Stimulated activated CD8-positive, alpha-beta memory T cell treated with anti-CD3 and anti-CD28 coated beads, Interleukin-4, amount 100 ng/mL, for 1 hour (primary cell): Measurements from ENCODE around the gene SLC25A12.

Experiments
- DNase-seq, 2 donors: peaks; one replicate each; pipeline ENCODE4 v3.0.0-alpha.2; 2020; ENCODE audit warnings: low read depth in 2 of 2, low spot score in 1 of 2

SLC25A12 gene

GRCh38 chr2:171889808-171890207 is 4.2 kb downstream of the SLC25A12 start:
- no peak for DNase-seq

GRCh38 chr2:171889333-171889732 is 4.7 kb downstream of the SLC25A12 start:
- DNase-seq, result no peak

GRCh38 chr2:171883275-171883893 is 10.7 kb downstream of the SLC25A12 start:
- no peak for DNase-seq

DNA sequence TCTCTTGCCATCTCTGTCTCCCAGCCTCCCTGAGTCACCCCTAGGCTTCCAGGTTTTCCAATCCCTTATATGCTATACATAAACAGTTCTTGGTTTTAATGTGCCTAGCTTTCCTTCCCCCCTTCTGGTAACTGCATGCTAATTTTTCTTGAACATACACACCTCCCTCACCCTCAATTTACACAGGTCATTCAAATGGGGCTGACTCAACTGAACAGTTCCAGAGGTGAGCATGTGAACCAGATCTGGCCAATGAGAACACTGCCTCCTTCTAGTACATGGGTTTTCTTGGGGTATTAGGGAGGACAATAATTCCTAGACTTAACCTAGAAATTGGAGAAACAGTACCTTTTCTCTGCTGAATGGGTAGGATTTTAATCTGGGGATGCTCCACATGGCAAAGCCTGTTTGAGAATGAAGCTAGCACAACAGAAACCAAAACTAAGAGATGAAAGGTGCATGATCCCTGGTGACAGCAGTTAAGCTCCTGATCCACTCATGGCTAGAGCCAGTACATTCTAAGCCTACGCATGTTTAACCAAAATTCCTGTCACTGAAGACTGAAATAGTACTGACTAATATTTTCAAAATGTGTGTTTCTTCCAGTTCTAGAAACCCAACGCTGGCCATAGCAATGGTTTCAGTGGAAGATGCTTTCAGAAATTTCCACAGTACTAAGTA is 11.8 kb downstream of the SLC25A12 start:
- DNase-seq, result no peak

- DNase-seq, result no peak
Measured at GRCh38 chr2:171880774-171881173, 13.3 kb downstream of the SLC25A12 start.

GRCh38 chr2:171879865-171880264 is 14.2 kb downstream of the SLC25A12 start:
- DNase-seq, result no peak

DNA sequence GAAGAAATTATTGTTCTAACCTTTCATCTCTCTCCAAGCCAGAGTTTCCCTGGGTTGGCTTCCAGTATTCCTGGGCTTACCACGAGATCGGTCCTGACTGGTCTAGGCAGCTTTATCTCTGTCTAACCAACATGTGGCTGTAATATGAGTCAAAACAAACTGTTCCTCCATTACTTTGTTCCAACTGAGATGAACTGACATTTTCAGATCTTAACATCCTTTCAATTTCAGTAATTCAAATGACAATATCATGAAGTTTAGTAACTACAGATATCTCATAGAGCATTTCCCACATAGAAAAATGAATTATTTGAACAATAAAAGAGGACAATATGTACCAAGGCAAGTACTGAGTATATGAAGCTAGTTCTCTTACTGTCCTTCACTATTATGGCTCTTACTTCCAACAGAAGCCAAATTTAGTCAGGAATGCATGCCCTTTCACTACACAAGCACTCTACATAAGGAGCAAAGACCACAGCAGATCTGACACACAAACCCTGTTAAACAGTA is 15.5 kb downstream of the SLC25A12 start:
- no peak for DNase-seq

DNA sequence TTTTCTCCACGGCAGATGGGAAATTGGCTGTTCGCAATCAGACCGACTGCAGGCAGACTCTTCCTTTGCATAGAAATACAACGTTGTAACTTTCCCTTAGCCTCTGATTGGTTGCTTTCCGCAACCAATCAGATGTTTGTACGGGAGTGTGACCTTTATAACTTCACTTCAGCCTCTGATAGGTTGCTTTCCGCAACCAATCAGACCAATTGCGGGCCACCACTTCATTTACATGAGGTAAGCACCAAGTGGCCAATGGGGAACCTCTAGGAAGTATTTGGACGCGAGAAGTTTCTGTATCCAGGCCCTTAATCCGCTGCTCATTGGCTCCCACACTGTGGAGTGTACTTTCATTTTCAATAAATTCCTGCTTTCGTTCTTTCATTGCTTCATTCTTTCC is 19.1 kb downstream of the SLC25A12 start:
- no peak for DNase-seq

GRCh38 chr2:171874517-171874916 is 19.5 kb downstream of the SLC25A12 start:
- DNase-seq, result no peak

DNA sequence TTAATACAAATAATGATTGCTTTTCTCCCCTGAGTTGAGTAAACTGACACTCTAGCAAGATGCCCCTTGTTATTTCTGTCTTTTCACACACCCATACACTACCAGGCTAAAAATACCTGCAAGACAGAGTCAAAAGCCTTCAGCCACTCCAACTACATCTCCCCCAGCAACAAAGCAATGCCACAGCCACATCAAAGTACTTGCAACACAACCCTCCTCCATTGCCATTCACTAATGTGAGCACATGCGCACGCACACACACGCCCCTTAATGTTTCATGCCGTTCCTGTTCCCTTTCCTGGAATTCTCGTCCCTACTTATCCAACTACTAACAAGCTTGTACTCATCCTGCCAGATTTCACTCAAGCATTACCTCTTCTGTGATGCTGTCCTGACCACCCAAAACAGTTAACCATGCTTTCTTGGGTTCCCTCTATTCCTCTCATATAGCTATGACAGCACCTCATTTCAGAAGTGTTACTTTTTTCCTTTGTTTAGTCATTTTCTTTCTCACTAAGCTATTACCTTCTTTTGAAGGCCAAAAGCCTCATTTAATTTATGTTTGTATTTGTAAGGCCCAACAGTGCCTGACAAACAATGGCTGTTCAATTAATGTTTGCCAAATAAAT is 29.6 kb downstream of the SLC25A12 start:
- no peak for DNase-seq

- DNase-seq, result no peak
Measured at GRCh38 chr2:171862501-171862900, 31.5 kb downstream of the SLC25A12 start.

- DNase-seq, result no peak
Measured at GRCh38 chr2:171858397-171858958, 35.6 kb downstream of the SLC25A12 start.

DNA sequence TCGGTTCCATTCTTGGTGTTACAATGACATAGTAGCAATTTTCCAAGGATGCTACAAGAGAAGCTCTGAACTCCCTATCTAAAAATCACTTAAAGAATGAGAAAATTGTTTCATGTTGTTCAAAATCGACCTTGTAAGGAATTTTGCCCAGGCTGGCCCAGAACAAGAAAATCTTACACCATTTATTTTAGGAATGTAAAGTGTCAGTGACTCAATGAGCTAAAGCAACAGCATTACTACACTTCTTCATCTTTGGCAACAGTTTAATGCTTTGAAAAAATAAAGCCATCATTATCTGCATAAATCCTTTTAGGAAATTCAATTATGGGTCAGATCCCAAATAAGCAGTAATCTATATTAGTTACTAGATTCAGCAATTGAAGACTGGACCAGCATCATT is 38.6 kb downstream of the SLC25A12 start:
- DNase-seq, result no peak

- DNase-seq, result no peak
Measured at GRCh38 chr2:171852366-171852888, 41.6 kb downstream of the SLC25A12 start.

DNA sequence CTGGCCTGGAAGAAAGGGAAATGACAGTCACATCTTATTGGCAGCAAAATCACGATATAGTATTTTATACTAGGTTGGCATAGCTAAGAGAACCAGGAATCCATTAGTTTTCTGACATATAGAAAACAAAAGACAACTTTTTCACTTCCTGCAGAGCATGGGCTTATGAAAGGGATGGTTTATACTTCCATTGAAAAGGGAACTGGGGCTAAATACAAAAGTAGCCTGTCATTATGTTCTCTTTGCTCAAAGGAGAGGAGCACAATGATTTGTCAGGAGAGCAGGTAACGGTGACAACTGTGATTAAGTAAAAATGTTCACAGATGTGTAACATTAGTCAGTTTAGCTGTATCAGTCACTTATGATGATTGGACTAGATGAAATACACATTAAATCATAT is 46.4 kb downstream of the SLC25A12 start:
- DNase-seq, result no peak

- no peak for DNase-seq
Measured at GRCh38 chr2:171846894-171847293, 47.1 kb downstream of the SLC25A12 start.

DNA sequence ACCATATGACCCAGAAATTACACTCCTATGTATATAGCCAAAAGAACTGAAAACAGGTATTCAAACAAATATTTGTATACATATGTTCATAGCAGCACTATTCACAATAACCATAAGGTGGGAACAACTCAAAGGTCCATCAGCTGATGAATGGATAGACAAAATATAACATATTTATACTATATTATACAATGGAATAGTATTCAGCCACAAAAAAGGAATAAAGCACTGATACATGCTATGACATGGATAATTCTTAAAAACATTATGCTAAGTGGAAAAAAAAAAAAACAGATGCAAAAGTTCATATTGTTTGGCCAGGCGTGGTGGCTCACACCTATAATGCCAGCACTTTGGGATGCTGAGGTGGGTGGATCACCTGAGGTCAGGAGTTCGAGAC is 52.0 kb downstream of the SLC25A12 start:
- no peak for DNase-seq

- DNase-seq, result no peak
Measured at GRCh38 chr2:171837736-171838135, 56.3 kb downstream of the SLC25A12 start.

- no peak for DNase-seq
Measured at GRCh38 chr2:171836146-171836910, 57.7 kb downstream of the SLC25A12 start.

DNA sequence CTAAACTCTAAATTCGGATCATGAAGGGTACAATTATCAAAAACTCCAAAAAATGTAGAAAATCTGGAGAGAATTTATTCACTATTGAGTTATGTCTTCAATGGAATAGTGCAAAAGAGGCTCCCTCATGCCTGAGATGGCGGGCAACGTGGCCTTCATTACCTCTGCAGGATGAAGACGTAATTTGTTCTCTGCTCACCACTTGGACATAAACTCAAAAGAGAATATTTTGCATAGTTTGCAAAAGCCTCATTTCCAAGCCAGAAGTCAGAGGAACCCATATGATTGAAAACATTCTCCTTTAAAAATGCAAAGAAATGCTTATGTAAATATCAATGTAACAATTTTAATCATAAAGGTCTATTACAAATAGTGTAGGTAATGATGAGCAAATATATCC is 58.7 kb downstream of the SLC25A12 start:
- no peak for DNase-seq

GRCh38 chr2:171834286-171834685 is 59.8 kb downstream of the SLC25A12 start:
- no peak for DNase-seq
